H9 (cell line): Measurements from ENCODE around the gene LRRC74B. TPM values are rescaled to one million over a fixed set of nuclear protein-coding genes. Genes with fewer than 3 reads are reported as not detected.

Experiments
- DNase-seq: peaks from one replicate; pipeline ENCODE4 v3.0.0-alpha.2; 2017
- H2AFZ ChIP-seq: one replicate; pipeline ENCODE4 v1.6.1; 2013; ENCODE audit warnings: mild to moderate bottlenecking, low read length, control low read depth, moderate library complexity
- H2AK5ac ChIP-seq: 2 replicates; pipeline ENCODE4 v1.6.1; 2013; ENCODE audit warnings: low read length, control low read depth, mixed read lengths; ENCODE audit not compliant: insufficient read length
- H2BK120ac ChIP-seq: one replicate; pipeline ENCODE4 v1.6.1; 2013; ENCODE audit warnings: low read depth, mild to moderate bottlenecking, low read length, control low read depth, inconsistent platforms; ENCODE audit not compliant: poor library complexity, severe bottlenecking
- H2BK12ac ChIP-seq: 2 replicates; pipeline ENCODE4 v1.6.1; 2013; ENCODE audit warnings: low read length, control low read depth, mixed read lengths, low read depth; ENCODE audit not compliant: insufficient read length
- H2BK15ac ChIP-seq: 2 replicates; pipeline ENCODE4 v1.6.1; 2013; ENCODE audit warnings: low read depth, low read length, control low read depth
- H2BK20ac ChIP-seq: one replicate; pipeline ENCODE4 v1.6.1; 2013; ENCODE audit warnings: low read depth, mild to moderate bottlenecking, low read length, control low read depth, inconsistent platforms; ENCODE audit not compliant: poor library complexity, severe bottlenecking
- H2BK5ac ChIP-seq: 2 replicates; pipeline ENCODE4 v1.6.1; 2013; ENCODE audit warnings: low read length, control low read depth, mixed read lengths; ENCODE audit not compliant: insufficient read length
- H3K14ac ChIP-seq: 2 replicates; pipeline ENCODE4 v1.6.1; 2013; ENCODE audit warnings: low read length, control low read depth; ENCODE audit not compliant: insufficient read depth
- H3K18ac ChIP-seq: 2 replicates; pipeline ENCODE4 v1.6.1; 2013; ENCODE audit warnings: low read depth, mild to moderate bottlenecking, mixed read lengths, low read length, control low read depth; ENCODE audit not compliant: insufficient read length
- H3K23ac ChIP-seq: 2 replicates; pipeline ENCODE4 v1.6.1; 2013; ENCODE audit warnings: low read length, control low read depth, mixed read lengths, low read depth; ENCODE audit not compliant: insufficient read length
- H3K23me2 ChIP-seq: 2 replicates; pipeline ENCODE4 v1.6.1; 2013; ENCODE audit warnings: low read depth, mild to moderate bottlenecking, mixed read lengths, low read length, control low read depth; ENCODE audit not compliant: insufficient read length, poor library complexity, severe bottlenecking
- H3K27ac ChIP-seq: 2 replicates; pipeline ENCODE4 v1.5.1; 2013; ENCODE audit warnings: low read length, control low read depth, mixed read lengths, low read depth; ENCODE audit not compliant: insufficient read length
- H3K27me3 ChIP-seq: 2 replicates; pipeline ENCODE4 v1.6.1; 2013; ENCODE audit warnings: low read length, control low read depth, inconsistent platforms; ENCODE audit not compliant: insufficient read depth
- H3K4ac ChIP-seq: 2 replicates; pipeline ENCODE4 v1.6.1; 2013; ENCODE audit warnings: low read depth, mild to moderate bottlenecking, control low read depth, inconsistent platforms, low read length, moderate library complexity
- H3K4me1 ChIP-seq: 2 replicates; pipeline ENCODE4 v1.6.1; 2013; ENCODE audit warnings: low read length, control low read depth, inconsistent platforms; ENCODE audit not compliant: insufficient read depth
- H3K4me2 ChIP-seq: 2 replicates; pipeline ENCODE4 v1.6.1; 2013; ENCODE audit warnings: low read length, control low read depth, mixed read lengths; ENCODE audit not compliant: insufficient read length, insufficient read depth
- H3K56ac ChIP-seq: 2 replicates; pipeline ENCODE4 v1.6.1; 2013; ENCODE audit warnings: low read depth, mild to moderate bottlenecking, mixed read lengths, low read length, control low read depth; ENCODE audit not compliant: insufficient read length
- H3K79me1 ChIP-seq: 2 replicates; pipeline ENCODE4 v1.6.1; 2013; ENCODE audit warnings: low read depth, mild to moderate bottlenecking, moderate library complexity, low read length, control low read depth, inconsistent platforms; ENCODE audit not compliant: insufficient read depth, poor library complexity, severe bottlenecking
- H3K79me2 ChIP-seq: 2 replicates; pipeline ENCODE4 v1.6.1; 2013; ENCODE audit warnings: low read length, control low read depth, inconsistent platforms; ENCODE audit not compliant: insufficient read depth
- H3K9ac ChIP-seq: 2 replicates; pipeline ENCODE4 v1.6.1; 2013; ENCODE audit warnings: low read length, control low read depth, mixed read lengths; ENCODE audit not compliant: insufficient read length; ENCODE audit errors: extremely low read depth
- H3K9me3 ChIP-seq: one replicate; pipeline ENCODE4 v1.6.1; 2013; ENCODE audit warnings: low read depth, low read length, inconsistent platforms; ENCODE audit not compliant: control insufficient read depth
- H3T11ph ChIP-seq: one replicate; pipeline ENCODE4 v1.6.1; 2013; ENCODE audit warnings: mild to moderate bottlenecking, low read length, control low read depth, inconsistent platforms
- H4K20me1 ChIP-seq: one replicate; pipeline ENCODE4 v1.6.1; 2013; ENCODE audit not compliant: control insufficient read depth, insufficient read length, insufficient read depth
- H4K5ac ChIP-seq: 2 replicates; pipeline ENCODE4 v1.6.1; 2013; ENCODE audit warnings: low read depth, mild to moderate bottlenecking, mixed read lengths, low read length, control low read depth; ENCODE audit not compliant: insufficient read length
- H4K8ac ChIP-seq: replicated peaks from 2 replicates; pipeline ENCODE4 v1.6.1; 2013; ENCODE audit warnings: low read length, control low read depth, mixed read lengths, low read depth; ENCODE audit not compliant: insufficient read length
- H4K91ac ChIP-seq: 2 replicates; pipeline ENCODE4 v1.6.1; 2013; ENCODE audit warnings: low read depth, mild to moderate bottlenecking, moderate library complexity, mixed read lengths, low read length, control low read depth; ENCODE audit not compliant: insufficient read length
- H3K27ac Mint-ChIP-seq, 3 experiments: 2 replicates in 2 of 3; 3 replicates in 1 of 3; pipeline ENCODE4 v1.8.0; 2020 to 2021; ENCODE audit warnings: mixed read lengths in 3 of 3, mild to moderate bottlenecking in 1 of 3, moderate library complexity in 1 of 3
- H3K27me3 Mint-ChIP-seq: 2 replicates; pipeline ENCODE4 v1.8.0; 2021; ENCODE audit warnings: low read depth, mild to moderate bottlenecking, moderate library complexity, mixed read lengths
- H3K36me3 Mint-ChIP-seq, 3 experiments: 2 replicates in 2 of 3; 3 replicates in 1 of 3; pipeline ENCODE4 v1.8.0; 2020 to 2021; ENCODE audit warnings: low read depth in 3 of 3, mixed read lengths in 3 of 3; ENCODE audit not compliant: insufficient read depth in 1 of 3
- H3K4me1 Mint-ChIP-seq, 2 experiments: 2 replicates each; pipeline ENCODE4 v1.8.0; 2020; ENCODE audit warnings: mixed read lengths in 2 of 2
- H3K4me3 Mint-ChIP-seq, 2 experiments: 2 replicates in 1 of 2; 3 replicates in 1 of 2; pipeline ENCODE4 v1.8.0; 2020 to 2021; ENCODE audit warnings: mild to moderate bottlenecking in 2 of 2, mixed read lengths in 2 of 2, moderate library complexity in 1 of 2
- H3K9me3 Mint-ChIP-seq, 2 experiments: 2 replicates in 1 of 2; 3 replicates in 1 of 2; pipeline ENCODE4 v1.8.0; 2020; ENCODE audit warnings: mild to moderate bottlenecking in 2 of 2, mixed read lengths in 2 of 2, moderate library complexity in 1 of 2
- WGBS: extraction: QIAGEN DNeasy Blood & Tissue Kit; methylation state at CpG from one replicate; pipeline ENCODE4 v1.1.7; 2013; ENCODE audit warnings: missing lambda C conversion rate, low lambda C conversion rate, mixed read lengths; ENCODE audit not compliant: insufficient read length; ENCODE audit errors: extremely low coverage; 5-methylcytosine and 5-hydroxymethylcytosine counted together
- total RNA-seq: library from RNA; stranded (reverse); gene quantifications from 2 replicates; pipeline ENCODE4 v1.2.1, GENCODE V29; 2021
- TF ChIP-seq, protein P1 (sequence below): fragments of 200-600 bp; sonication (generic); conservative IDR thresholded peaks from 3 replicates; pipeline ENCODE4 v1.8.0; 2021; ENCODE audit warnings: antibody characterized with exemption, mild to moderate bottlenecking

Gene LRRC74B
- total RNA-seq, 1 experiment from 2014 or later: not detected

- no peak overlapping the region for H2BK120ac ChIP-seq
- H3K79me1 ChIP-seq: no peaks in the 10 kb centered on the region
- no peak overlapping the region for H4K8ac ChIP-seq
- H2BK20ac ChIP-seq: no peak overlapping the region
- H3K14ac ChIP-seq: no peak overlapping the region
- H3K4ac ChIP-seq: no peak overlapping the region
- Mint-ChIP-seq H3K4me1 (peaks cover 26 to 38% of the 10 kb centered on the region in 2 experiments), H3K4me3 (no peak overlapping the region; a peak in 1 of 5 replicates), H3K27ac (peak overlapping the region in 1 of 3 experiments; percentile 80; a peak in 2 of 7 replicates), H3K27me3 (peaks cover 7% of the 10 kb centered on the region), H3K9me3 (no peaks in the 10 kb centered on the region; a peak in 1 of 5 replicates), H3K36me3 (no peaks in the 10 kb centered on the region)
- no peak overlapping the region for H3K18ac ChIP-seq
- no peak overlapping the region for H3K23ac ChIP-seq
- H3T11ph ChIP-seq: no peak overlapping the region
- no peak overlapping the region for H3K9ac ChIP-seq
- no CpG with 5 or more reads among the region's 15 CpGs for WGBS
- no peaks in the 10 kb centered on the region for H3K27me3 ChIP-seq
- no peak overlapping the region for H2BK5ac ChIP-seq
- H3K9me3 ChIP-seq: no peaks in the 10 kb centered on the region
- no peak overlapping the region for H4K91ac ChIP-seq
- no peak overlapping the region for H2BK12ac ChIP-seq
- H4K20me1 ChIP-seq: no peaks in the 10 kb centered on the region
- no peak overlapping the region for H2BK15ac ChIP-seq
- no peaks in the 10 kb centered on the region for H3K23me2 ChIP-seq
- no peak overlapping the region for H3K27ac ChIP-seq
- peaks cover 5% of the 10 kb centered on the region; the same call in 1 of the 2 replicates for H3K4me1 ChIP-seq
- H4K5ac ChIP-seq: no peak overlapping the region
- H2AFZ ChIP-seq: no peak overlapping the region
- H3K4me2 ChIP-seq: no peak overlapping the region
- TF ChIP-seq, protein P1, sequence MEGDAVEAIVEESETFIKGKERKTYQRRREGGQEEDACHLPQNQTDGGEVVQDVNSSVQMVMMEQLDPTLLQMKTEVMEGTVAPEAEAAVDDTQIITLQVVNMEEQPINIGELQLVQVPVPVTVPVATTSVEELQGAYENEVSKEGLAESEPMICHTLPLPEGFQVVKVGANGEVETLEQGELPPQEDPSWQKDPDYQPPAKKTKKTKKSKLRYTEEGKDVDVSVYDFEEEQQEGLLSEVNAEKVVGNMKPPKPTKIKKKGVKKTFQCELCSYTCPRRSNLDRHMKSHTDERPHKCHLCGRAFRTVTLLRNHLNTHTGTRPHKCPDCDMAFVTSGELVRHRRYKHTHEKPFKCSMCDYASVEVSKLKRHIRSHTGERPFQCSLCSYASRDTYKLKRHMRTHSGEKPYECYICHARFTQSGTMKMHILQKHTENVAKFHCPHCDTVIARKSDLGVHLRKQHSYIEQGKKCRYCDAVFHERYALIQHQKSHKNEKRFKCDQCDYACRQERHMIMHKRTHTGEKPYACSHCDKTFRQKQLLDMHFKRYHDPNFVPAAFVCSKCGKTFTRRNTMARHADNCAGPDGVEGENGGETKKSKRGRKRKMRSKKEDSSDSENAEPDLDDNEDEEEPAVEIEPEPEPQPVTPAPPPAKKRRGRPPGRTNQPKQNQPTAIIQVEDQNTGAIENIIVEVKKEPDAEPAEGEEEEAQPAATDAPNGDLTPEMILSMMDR: no peak
- no peak for DNase-seq
- no peak overlapping the region for H3K56ac ChIP-seq
- H3K79me2 ChIP-seq: no peaks in the 10 kb centered on the region
- H2AK5ac ChIP-seq: no peak overlapping the region
These were observed 8.4 kb downstream of the LRRC74B start for GRCh38 chr22:21054046-21054713.
